HL-60 (cell line): ENCODE results near the gene RARA.

Source experiments
- DNase-seq, 2 experiments: peaks; one replicate each; pipeline ENCODE4 v3.0.0-alpha.2; 2010 to 2020; ENCODE audit warnings: low read depth in 1 of 2, low spot score in 1 of 2
- H3K27ac ChIP-seq: fragments of 250-450 bp; sonication (Bioruptor Pico); replicated peaks from 2 replicates; pipeline ENCODE4 v1.5.1; 2020; ENCODE audit warnings: mild to moderate bottlenecking, moderate library complexity
- H3K27me3 ChIP-seq: fragments of 250-450 bp; sonication (Bioruptor Pico); 2 replicates; pipeline ENCODE4 v1.5.1; 2021; ENCODE audit warnings: mild to moderate bottlenecking, moderate library complexity; ENCODE audit not compliant: insufficient read depth, poor library complexity, severe bottlenecking
- H3K4me3 ChIP-seq: replicated peaks from 2 replicates; pipeline ENCODE4 v1.5.1; 2011; ENCODE audit warnings: mild to moderate bottlenecking, control low read depth, low read length; ENCODE audit not compliant: insufficient read depth
- CTCF ChIP-seq: IDR thresholded peaks from one replicate; pipeline ENCODE4 v1.5.1; 2011; ENCODE audit warnings: low read length, control low read depth, inconsistent platforms; ENCODE audit not compliant: insufficient read depth
- GABPA ChIP-seq: IDR thresholded peaks from 2 replicates; pipeline ENCODE4 v1.6.1; 2012; ENCODE audit warnings: low read depth
- POLR2AphosphoS5 ChIP-seq: IDR thresholded peaks from 2 replicates; pipeline ENCODE4 v1.6.1; 2012; ENCODE audit warnings: low read depth
- SPI1 ChIP-seq: IDR thresholded peaks from 2 replicates; pipeline ENCODE4 v1.6.1; 2012; ENCODE audit warnings: low read depth, mild to moderate bottlenecking, borderline replicate concordance
- TF ChIP-seq, protein P1 (sequence below): IDR thresholded peaks from 2 replicates; pipeline ENCODE4 v1.6.1; 2012; ENCODE audit warnings: low read depth; ENCODE audit not compliant: insufficient replicate concordance

RARA gene

GRCh38 chr17:40335620-40336019, 26.6 kb downstream of the RARA start:
- no peak for DNase-seq
- TF ChIP-seq POLR2AphosphoS5, result no peak
- TF ChIP-seq, protein P1, sequence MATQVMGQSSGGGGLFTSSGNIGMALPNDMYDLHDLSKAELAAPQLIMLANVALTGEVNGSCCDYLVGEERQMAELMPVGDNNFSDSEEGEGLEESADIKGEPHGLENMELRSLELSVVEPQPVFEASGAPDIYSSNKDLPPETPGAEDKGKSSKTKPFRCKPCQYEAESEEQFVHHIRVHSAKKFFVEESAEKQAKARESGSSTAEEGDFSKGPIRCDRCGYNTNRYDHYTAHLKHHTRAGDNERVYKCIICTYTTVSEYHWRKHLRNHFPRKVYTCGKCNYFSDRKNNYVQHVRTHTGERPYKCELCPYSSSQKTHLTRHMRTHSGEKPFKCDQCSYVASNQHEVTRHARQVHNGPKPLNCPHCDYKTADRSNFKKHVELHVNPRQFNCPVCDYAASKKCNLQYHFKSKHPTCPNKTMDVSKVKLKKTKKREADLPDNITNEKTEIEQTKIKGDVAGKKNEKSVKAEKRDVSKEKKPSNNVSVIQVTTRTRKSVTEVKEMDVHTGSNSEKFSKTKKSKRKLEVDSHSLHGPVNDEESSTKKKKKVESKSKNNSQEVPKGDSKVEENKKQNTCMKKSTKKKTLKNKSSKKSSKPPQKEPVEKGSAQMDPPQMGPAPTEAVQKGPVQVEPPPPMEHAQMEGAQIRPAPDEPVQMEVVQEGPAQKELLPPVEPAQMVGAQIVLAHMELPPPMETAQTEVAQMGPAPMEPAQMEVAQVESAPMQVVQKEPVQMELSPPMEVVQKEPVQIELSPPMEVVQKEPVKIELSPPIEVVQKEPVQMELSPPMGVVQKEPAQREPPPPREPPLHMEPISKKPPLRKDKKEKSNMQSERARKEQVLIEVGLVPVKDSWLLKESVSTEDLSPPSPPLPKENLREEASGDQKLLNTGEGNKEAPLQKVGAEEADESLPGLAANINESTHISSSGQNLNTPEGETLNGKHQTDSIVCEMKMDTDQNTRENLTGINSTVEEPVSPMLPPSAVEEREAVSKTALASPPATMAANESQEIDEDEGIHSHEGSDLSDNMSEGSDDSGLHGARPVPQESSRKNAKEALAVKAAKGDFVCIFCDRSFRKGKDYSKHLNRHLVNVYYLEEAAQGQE, result no peak
- no peak for TF ChIP-seq GABPA
- no peak for TF ChIP-seq CTCF
- no peak for TF ChIP-seq SPI1
- Histone ChIP-seq H3K27me3 (no peaks in the 10 kb centered on the region), H3K4me3 (no peak overlapping the region), H3K27ac (no peak overlapping the region)

GRCh38 chr17:40337351-40337750, 28.4 kb downstream of the RARA start:
- H3K27ac ChIP-seq, result peak overlapping the region; percentile 69
- no peak overlapping the region for H3K4me3 ChIP-seq
- TF ChIP-seq GABPA, result no peak
- TF ChIP-seq, protein P1, result no peak
- TF ChIP-seq POLR2AphosphoS5, result no peak
- TF ChIP-seq SPI1, result no peak
- no peak for TF ChIP-seq CTCF
- no peak for DNase-seq
- no peaks in the 10 kb centered on the region for H3K27me3 ChIP-seq

GRCh38 chr17:40338058-40338457, 29.1 kb downstream of the RARA start:
- peak overlapping the region; percentile 69 for H3K27ac ChIP-seq
- H3K4me3 ChIP-seq, result no peak overlapping the region
- TF ChIP-seq SPI1, result peak; percentile 97
- TF ChIP-seq, protein P1, result no peak
- TF ChIP-seq CTCF, result no peak
- TF ChIP-seq GABPA, result no peak
- peak; percentile 55 for TF ChIP-seq POLR2AphosphoS5
- no peaks in the 10 kb centered on the region for H3K27me3 ChIP-seq
- peak in 1 of 2 experiments; percentile 84 for DNase-seq
